ENCODE data around the gene ATF7. TPM values are rescaled to one million over a fixed set of nuclear protein-coding genes. Genes with fewer than 3 reads are reported as not detected.
A peak's percentile ranks its signal among the peaks of the same experiment; 100 is the strongest.

ATF7 gene
- total and polyA plus RNA-seq, 2 donors (not counting 3 experiments of a cell fraction or from before 2014, with no cell fraction given) = 36.0 to 68.5 TPM

DNA sequence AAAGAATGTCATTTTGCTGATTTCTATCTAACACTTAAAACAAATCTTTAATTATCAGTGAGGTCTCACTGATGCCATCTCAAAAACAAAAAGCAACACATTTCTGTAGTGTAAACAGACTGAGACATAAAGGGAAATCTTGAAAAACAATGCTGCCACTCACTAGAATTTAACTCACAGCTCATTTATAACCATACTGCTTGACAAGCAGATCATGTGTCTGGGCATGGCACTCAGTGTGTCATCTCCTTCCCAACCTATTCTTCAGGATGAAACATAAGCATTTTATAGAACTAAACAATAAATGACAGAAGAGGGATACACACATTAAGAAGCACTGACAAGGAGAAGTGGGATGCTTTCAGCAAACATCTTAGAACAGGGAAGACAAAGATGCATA is 22.4 kb downstream of the ATF7 start:
- no peak overlapping the region for H3K9ac ChIP-seq (replicated peaks; ENCODE audit: extremely low read depth, insufficient read depth, low read length)
- dilution Hi-C loops (cut with MboI; ENCODE audit: extremely low pct_ligation_motif_present, low sequenced_read_pairs) = no loop called here
- H4K20me1 ChIP-seq (replicated peaks; ENCODE audit: control insufficient read depth, extremely low read depth, insufficient read depth, low read length) = no peaks in the 10 kb centered on the region
- H3K79me2 ChIP-seq (ENCODE audit: control insufficient read depth, insufficient read depth, low read length) = peaks cover 41% of the 10 kb centered on the region
- peaks cover 2 to 3% of the 10 kb centered on the region in 2 experiments for H3K36me3 ChIP-seq (ENCODE audit: control insufficient read depth in 2 of 2, extremely low read depth in 1 of 2, insufficient read depth in 2 of 2, low read length in 2 of 2)
- DNase-seq (ENCODE audit: low read depth, low spot score) (peak; percentile 35), FAIRE-seq (no peak)
- peaks cover 2% of the 10 kb centered on the region for H3K9me1 ChIP-seq (replicated peaks; ENCODE audit: control insufficient read depth, extremely low read depth, insufficient read depth, low read length)
- intact Hi-C loops (cut with micrococcal nuclease) = no loop called here
- TF ChIP-seq, protein P1, sequence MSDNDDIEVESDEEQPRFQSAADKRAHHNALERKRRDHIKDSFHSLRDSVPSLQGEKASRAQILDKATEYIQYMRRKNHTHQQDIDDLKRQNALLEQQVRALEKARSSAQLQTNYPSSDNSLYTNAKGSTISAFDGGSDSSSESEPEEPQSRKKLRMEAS (IDR thresholded peaks at IDR 0.05; ENCODE audit: insufficient read depth, insufficient read length) = no peak
- TF ChIP-seq EZH2 (IDR thresholded peaks at IDR 0.05; ENCODE audit: borderline replicate concordance, low read depth, low read length, severe bottlenecking) = no peak
- H3K4me2 ChIP-seq (ENCODE audit: insufficient read depth, low read length) = peak overlapping the region; percentile 73
- no peaks in the 10 kb centered on the region for H3K9me3 ChIP-seq (replicated peaks; ENCODE audit: control insufficient read depth, insufficient read depth, low read length)
- H3K27me3 ChIP-seq (ENCODE audit: control insufficient read depth in 2 of 2, insufficient read depth in 2 of 2, low read length in 2 of 2) = no peaks in the 10 kb centered on the region
- CTCF ChIA-PET = interaction anchor here (0.6 to 1.8 kb wide), 10 partner anchors 9 to 140 kb away, joined by 3 to 13 read pairs (median 3); partner anchors contain the start of gene ATP5MC2
- no TSS peak for BruUV-seq (replicated peaks)
- H3K4me3 ChIP-seq (replicated peaks in 1 of 3; ENCODE audit: insufficient read depth in 1 of 3, low read depth in 1 of 3, low read length in 3 of 3) = no peak overlapping the region
- POLR2A ChIA-PET = no interaction called here
- no peak overlapping the region for H2AFZ ChIP-seq (ENCODE audit: low read depth, low read length)
- H3K27ac ChIP-seq (ENCODE audit: insufficient read depth, low read depth, low read length) = no peak overlapping the region
- H3K4me1 ChIP-seq (ENCODE audit: control insufficient read depth, extremely low read depth, insufficient read depth, low read length) = peaks cover 21% of the 10 kb centered on the region

DNA sequence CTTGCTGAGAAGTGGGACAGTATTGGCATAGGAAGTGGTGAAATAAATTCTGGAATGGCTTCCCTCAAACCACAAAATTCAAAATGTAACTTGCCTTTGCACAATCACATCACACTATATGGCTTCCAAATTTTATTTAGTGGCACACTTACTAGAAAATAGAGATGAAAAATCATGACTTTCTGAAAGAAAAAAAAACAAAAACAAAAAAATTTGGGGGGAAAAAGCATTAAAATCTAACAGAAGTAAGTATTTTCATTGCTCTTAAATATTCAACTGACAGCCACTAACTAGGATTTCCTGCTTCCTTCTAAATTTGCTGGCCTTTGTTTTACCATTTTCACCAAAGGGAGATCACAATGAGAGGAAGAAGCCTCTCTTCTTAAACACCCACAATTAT is 23.0 kb downstream of the ATF7 start:
- Histone ChIP-seq H3K9me3 (replicated peaks; ENCODE audit: control insufficient read depth, insufficient read depth, low read length) (no peaks in the 10 kb centered on the region), H2AFZ (ENCODE audit: low read depth, low read length) (no peak overlapping the region), H4K20me1 (replicated peaks; ENCODE audit: control insufficient read depth, extremely low read depth, insufficient read depth, low read length) (no peaks in the 10 kb centered on the region), H3K4me1 (ENCODE audit: control insufficient read depth, extremely low read depth, insufficient read depth, low read length) (peaks cover 21% of the 10 kb centered on the region), H3K36me3 (ENCODE audit: control insufficient read depth in 2 of 2, extremely low read depth in 1 of 2, insufficient read depth in 2 of 2, low read length in 2 of 2) (peaks cover 2 to 3% of the 10 kb centered on the region in 2 experiments), H3K27ac (ENCODE audit: insufficient read depth, low read depth, low read length) (peak overlapping the region; percentile 18), H3K9ac (replicated peaks; ENCODE audit: extremely low read depth, insufficient read depth, low read length) (peak overlapping the region; percentile 23), H3K79me2 (ENCODE audit: control insufficient read depth, insufficient read depth, low read length) (peaks cover 40% of the 10 kb centered on the region), H3K4me2 (ENCODE audit: insufficient read depth, low read length) (peak overlapping the region; percentile 73), H3K4me3 (replicated peaks in 1 of 3; ENCODE audit: insufficient read depth in 1 of 3, low read depth in 1 of 3, low read length in 3 of 3) (no peak overlapping the region), H3K9me1 (replicated peaks; ENCODE audit: control insufficient read depth, extremely low read depth, insufficient read depth, low read length) (peaks cover 2% of the 10 kb centered on the region), H3K27me3 (ENCODE audit: control insufficient read depth in 2 of 2, insufficient read depth in 2 of 2, low read length in 2 of 2) (no peaks in the 10 kb centered on the region)
- FAIRE-seq (no peak), DNase-seq (ENCODE audit: low read depth, low spot score) (peak; percentile 39)
- intact Hi-C loops (cut with micrococcal nuclease) = no loop called here
- ChIA-PET POLR2A (no interaction called here), CTCF (interaction anchor here (0.6 to 1.8 kb wide), 11 partner anchors 9 to 140 kb away, joined by 3 to 13 read pairs (median 3); partner anchors contain the start of gene ATP5MC2)
- dilution Hi-C loops (cut with MboI; ENCODE audit: extremely low pct_ligation_motif_present, low sequenced_read_pairs) = no loop called here
- BruUV-seq (replicated peaks) = no TSS peak
- TF ChIP-seq, protein P2, sequence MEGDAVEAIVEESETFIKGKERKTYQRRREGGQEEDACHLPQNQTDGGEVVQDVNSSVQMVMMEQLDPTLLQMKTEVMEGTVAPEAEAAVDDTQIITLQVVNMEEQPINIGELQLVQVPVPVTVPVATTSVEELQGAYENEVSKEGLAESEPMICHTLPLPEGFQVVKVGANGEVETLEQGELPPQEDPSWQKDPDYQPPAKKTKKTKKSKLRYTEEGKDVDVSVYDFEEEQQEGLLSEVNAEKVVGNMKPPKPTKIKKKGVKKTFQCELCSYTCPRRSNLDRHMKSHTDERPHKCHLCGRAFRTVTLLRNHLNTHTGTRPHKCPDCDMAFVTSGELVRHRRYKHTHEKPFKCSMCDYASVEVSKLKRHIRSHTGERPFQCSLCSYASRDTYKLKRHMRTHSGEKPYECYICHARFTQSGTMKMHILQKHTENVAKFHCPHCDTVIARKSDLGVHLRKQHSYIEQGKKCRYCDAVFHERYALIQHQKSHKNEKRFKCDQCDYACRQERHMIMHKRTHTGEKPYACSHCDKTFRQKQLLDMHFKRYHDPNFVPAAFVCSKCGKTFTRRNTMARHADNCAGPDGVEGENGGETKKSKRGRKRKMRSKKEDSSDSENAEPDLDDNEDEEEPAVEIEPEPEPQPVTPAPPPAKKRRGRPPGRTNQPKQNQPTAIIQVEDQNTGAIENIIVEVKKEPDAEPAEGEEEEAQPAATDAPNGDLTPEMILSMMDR (IDR thresholded peaks at IDR 0.05; ENCODE audit: extremely low read depth in 1 of 2, insufficient read depth in 1 of 2, low read depth in 1 of 2, low read length in 2 of 2) = no peak
- TF ChIP-seq POLR2AphosphoS5 (IDR thresholded peaks at IDR 0.05; ENCODE audit: insufficient read depth, low read depth, low read length) (no peak), FOS (IDR thresholded peaks at IDR 0.05; ENCODE audit: borderline replicate concordance, insufficient read depth, low read length) (no peak)
